Measurements from ENCODE around the gene OR4L1. TPM values are rescaled to one million over a fixed set of nuclear protein-coding genes. Genes with fewer than 3 reads are reported as not detected.

Gene OR4L1
- polyA plus RNA-seq, 3 donors: not detected

DNA sequence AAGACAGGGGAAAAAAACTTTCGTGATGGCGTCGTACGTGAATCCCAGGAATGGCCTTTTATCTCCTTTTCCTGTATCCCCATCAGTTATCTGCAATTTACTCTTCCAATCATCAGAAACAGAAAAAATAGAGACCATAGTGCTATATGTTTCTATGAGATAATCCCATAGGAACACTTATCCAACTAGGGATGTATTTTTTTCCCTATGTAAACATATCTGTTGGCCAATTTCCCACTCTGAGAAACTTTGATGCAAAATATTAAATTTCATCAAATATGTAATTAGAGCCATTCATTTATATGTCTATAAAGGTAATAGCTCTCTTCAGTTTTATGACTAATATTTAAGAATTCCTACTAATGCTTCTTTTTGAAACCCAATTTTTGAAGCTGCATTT is 23.9 kb upstream of the OR4L1 start, which contains the start of gene OR4K13:
OR4K13 (minus strand) TSS at position 101 of the 400 bp plus-strand sequence. CDS start 1,280 bp downstream, outside the sequence.
- H3K27me3 Mint-ChIP-seq (ENCODE audit: low read depth in 3 of 3): no peaks in the 10 kb centered on the region
- H4K20me1 ChIP-seq (ENCODE audit: insufficient read depth, low read length): no peaks in the 10 kb centered on the region
- intact Hi-C loops (cut with micrococcal nuclease): no loop called here
- peaks cover 0 to 8% (median 4%) of the 10 kb centered on the region in 7 donors for H3K9me3 Mint-ChIP-seq
- no peak within 1 kb of the TSS for H2AFZ ChIP-seq (ENCODE audit: insufficient read depth, low read depth, low read length, poor library complexity, severe bottlenecking)
- H3K36me3 Mint-ChIP-seq: no peaks in the 10 kb centered on the region
- H3K27ac ChIP-seq (ENCODE audit: low read depth in 1 of 2, low read length in 2 of 2): no peak within 1 kb of the TSS
- no peaks in the 10 kb centered on the region for H3K36me3 ChIP-seq (replicated peaks in 1 of 2; ENCODE audit: control insufficient read depth in 1 of 2, insufficient read depth in 2 of 2, low read length in 2 of 2)
- no peaks in the 10 kb centered on the region for H3K9me3 ChIP-seq (replicated peaks in 1 of 2; ENCODE audit: control insufficient read depth in 1 of 2, insufficient read depth in 1 of 2, low read length in 2 of 2)
- no peaks in the 10 kb centered on the region for H3K4me1 ChIP-seq (ENCODE audit: control insufficient read depth in 1 of 2, insufficient read depth in 2 of 2, low read length in 2 of 2)
- H3K4me3 Mint-ChIP-seq: no peak within 1 kb of the TSS
- no peak within 1 kb of the TSS for H3K27ac Mint-ChIP-seq
- H3K4me2 ChIP-seq (replicated peaks; ENCODE audit: extremely low read depth, low read length, poor library complexity, severe bottlenecking): no peak within 1 kb of the TSS
- DNase-seq: no peak
- H3K4me1 Mint-ChIP-seq: no peaks in the 10 kb centered on the region
- no peak within 1 kb of the TSS for H3K4me3 ChIP-seq (replicated peaks in 1 of 3; ENCODE audit: low read depth in 2 of 3, low read length in 3 of 3)
- no peaks in the 10 kb centered on the region for H3K27me3 ChIP-seq (ENCODE audit: control insufficient read depth in 2 of 2, insufficient read depth in 2 of 2, low read length in 2 of 2)
- H3K9ac ChIP-seq (ENCODE audit: insufficient read depth, low read length, poor library complexity, severe bottlenecking): no peak within 1 kb of the TSS
- TF ChIP-seq, protein P1, sequence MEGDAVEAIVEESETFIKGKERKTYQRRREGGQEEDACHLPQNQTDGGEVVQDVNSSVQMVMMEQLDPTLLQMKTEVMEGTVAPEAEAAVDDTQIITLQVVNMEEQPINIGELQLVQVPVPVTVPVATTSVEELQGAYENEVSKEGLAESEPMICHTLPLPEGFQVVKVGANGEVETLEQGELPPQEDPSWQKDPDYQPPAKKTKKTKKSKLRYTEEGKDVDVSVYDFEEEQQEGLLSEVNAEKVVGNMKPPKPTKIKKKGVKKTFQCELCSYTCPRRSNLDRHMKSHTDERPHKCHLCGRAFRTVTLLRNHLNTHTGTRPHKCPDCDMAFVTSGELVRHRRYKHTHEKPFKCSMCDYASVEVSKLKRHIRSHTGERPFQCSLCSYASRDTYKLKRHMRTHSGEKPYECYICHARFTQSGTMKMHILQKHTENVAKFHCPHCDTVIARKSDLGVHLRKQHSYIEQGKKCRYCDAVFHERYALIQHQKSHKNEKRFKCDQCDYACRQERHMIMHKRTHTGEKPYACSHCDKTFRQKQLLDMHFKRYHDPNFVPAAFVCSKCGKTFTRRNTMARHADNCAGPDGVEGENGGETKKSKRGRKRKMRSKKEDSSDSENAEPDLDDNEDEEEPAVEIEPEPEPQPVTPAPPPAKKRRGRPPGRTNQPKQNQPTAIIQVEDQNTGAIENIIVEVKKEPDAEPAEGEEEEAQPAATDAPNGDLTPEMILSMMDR (IDR thresholded peaks at IDR 0.05): no peak
- no peaks in the 10 kb centered on the region for H3K79me2 ChIP-seq (ENCODE audit: insufficient read depth, low read length)
- no CpG with 5 or more reads among the region's 4 CpGs for WGBS (ENCODE audit: insufficient coverage)

- H3K4me1 ChIP-seq (ENCODE audit: control insufficient read depth in 1 of 2, insufficient read depth in 2 of 2, low read length in 2 of 2): no peaks in the 10 kb centered on the region
- H3K4me1 Mint-ChIP-seq: no peaks in the 10 kb centered on the region
- H3K27ac Mint-ChIP-seq: no peak overlapping the region
- H3K4me3 Mint-ChIP-seq: no peak overlapping the region
- H3K36me3 ChIP-seq (replicated peaks in 1 of 2; ENCODE audit: control insufficient read depth in 1 of 2, insufficient read depth in 2 of 2, low read length in 2 of 2): no peaks in the 10 kb centered on the region
- H3K27me3 Mint-ChIP-seq (ENCODE audit: low read depth in 3 of 3): peaks cover 0 to 2% (median 1%) of the 10 kb centered on the region in 3 donors
- H3K27me3 ChIP-seq (ENCODE audit: control insufficient read depth in 2 of 2, insufficient read depth in 2 of 2, low read length in 2 of 2): no peaks in the 10 kb centered on the region
- TF ChIP-seq, protein P1 (IDR thresholded peaks at IDR 0.05): no peak
- no peak overlapping the region for H3K4me2 ChIP-seq (replicated peaks; ENCODE audit: extremely low read depth, low read length, poor library complexity, severe bottlenecking)
- H4K20me1 ChIP-seq (ENCODE audit: insufficient read depth, low read length): no peaks in the 10 kb centered on the region
- H3K9ac ChIP-seq (ENCODE audit: insufficient read depth, low read length, poor library complexity, severe bottlenecking): no peak overlapping the region
- no peak for DNase-seq
- WGBS (ENCODE audit: insufficient coverage): no CpG with 5 or more reads among the region's 5 CpGs
- no peaks in the 10 kb centered on the region for H3K79me2 ChIP-seq (ENCODE audit: insufficient read depth, low read length)
- no peak overlapping the region for H2AFZ ChIP-seq (ENCODE audit: insufficient read depth, low read depth, low read length, poor library complexity, severe bottlenecking)
- H3K9me3 ChIP-seq (replicated peaks in 1 of 2; ENCODE audit: control insufficient read depth in 1 of 2, insufficient read depth in 1 of 2, low read length in 2 of 2): peaks cover 0 to 3% of the 10 kb centered on the region in 2 donors
- no peak overlapping the region for H3K4me3 ChIP-seq (replicated peaks in 1 of 3; ENCODE audit: low read depth in 2 of 3, low read length in 3 of 3)
- no peak overlapping the region for H3K27ac ChIP-seq (ENCODE audit: low read depth in 1 of 2, low read length in 2 of 2)
- peaks cover 4 to 10% (median 5%) of the 10 kb centered on the region in 7 donors for H3K9me3 Mint-ChIP-seq
- no peaks in the 10 kb centered on the region for H3K36me3 Mint-ChIP-seq
- intact Hi-C loops (cut with micrococcal nuclease): no loop called here
Observed at GRCh38 chr14:20044243-20044642, 15.6 kb upstream of the OR4L1 start.

All from CD14-positive monocyte (primary cell).